Vagina (tissue), 2 donors: ENCODE data around the gene ZBTB7C. TPM values are rescaled to one million over a fixed set of nuclear protein-coding genes. Genes with fewer than 3 reads are reported as not detected.

ENCODE experiments used
- DNase-seq, 2 donors: peaks; one replicate each; pipeline ENCODE4 v3.0.0-alpha.2; 2017; ENCODE audit errors: extremely low spot score in 2 of 2
- H3K27ac ChIP-seq: fragments of 200-600 bp; sonication (generic); one replicate; pipeline ENCODE4 v1.5.1; 2019
- H3K27me3 ChIP-seq: fragments of 200-600 bp; sonication (generic); one replicate; pipeline ENCODE4 v1.5.1; 2019
- H3K36me3 ChIP-seq, 2 donors: fragments of 200-600 bp; sonication (generic); one replicate each; pipeline ENCODE4 v1.5.1; 2017 to 2019
- H3K4me1 ChIP-seq: fragments of 200-600 bp; sonication (generic); one replicate; pipeline ENCODE4 v1.5.1; 2019
- H3K4me3 ChIP-seq, 2 donors: fragments of 200-600 bp; sonication (generic); 1 replicate in 1 of 2; 2 replicates in 1 of 2; pipeline ENCODE4 v1.5.1; 2016 to 2019
- H3K9me3 ChIP-seq: fragments of 200-600 bp; sonication (generic); one replicate; pipeline ENCODE4 v1.5.1; 2019
- CTCF ChIP-seq, 3 experiments: fragments of 450-650 bp in 2 of 3; fragments of 200-600 bp in 1 of 3; sonication (generic) in 1 of 3; IDR thresholded peaks; one replicate each; pipeline ENCODE4 v1.5.1; 2017 to 2019; ENCODE audit warnings: antibody characterized with exemption in 3 of 3, mild to moderate bottlenecking in 2 of 3, moderate library complexity in 2 of 3
- POLR2A ChIP-seq, 2 donors: fragments of 450-650 bp; IDR thresholded peaks; one replicate each; pipeline ENCODE4 v1.6.1; 2017; ENCODE audit warnings: antibody characterized with exemption in 2 of 2, mild to moderate bottlenecking in 2 of 2, moderate library complexity in 2 of 2
- POLR2AphosphoS5 ChIP-seq, 2 donors: sonication (generic); formaldehyde crosslinking; IDR thresholded peaks; one replicate each; pipeline ENCODE4 v1.9.0; 2017; ENCODE audit warnings: antibody characterized with exemption in 2 of 2, mild to moderate bottlenecking in 2 of 2, low read depth in 1 of 2; ENCODE audit not compliant: insufficient read depth in 1 of 2
- intact Hi-C: fragments of 100-400 bp; cut with DNase I; formaldehyde crosslinking; loops from one replicate; pipeline ENCODE4 v1.15.1; 2023
- total RNA-seq: library from RNA; depleted of rRNA; stranded (reverse); fragments of >200 nt; gene quantifications from one replicate; pipeline ENCODE4 v1.2.3, GENCODE V29; 2016

ZBTB7C gene
- total RNA-seq, 1 donor from 2014 or later = 40.5 TPM

- no peaks in the 10 kb centered on the region for H3K36me3 ChIP-seq
- DNase-seq = peak; percentile 19 to 79
- no peak overlapping the region for H3K4me3 ChIP-seq
- intact Hi-C loops = no loop called here
- peaks cover 2% of the 10 kb centered on the region for H3K4me1 ChIP-seq
- TF ChIP-seq POLR2A (IDR thresholded peaks at IDR 0.05) (no peak), POLR2AphosphoS5 (IDR thresholded peaks at IDR 0.05; ENCODE audit: insufficient read depth in 1 of 2, low read depth in 1 of 2) (no peak), CTCF (IDR thresholded peaks at IDR 0.05) (no peak)
- no peaks in the 10 kb centered on the region for H3K9me3 ChIP-seq
- H3K27me3 ChIP-seq = no peaks in the 10 kb centered on the region
- no peak overlapping the region for H3K27ac ChIP-seq
These were observed 114.1 kb downstream of the ZBTB7C start for GRCh38 chr18:48294899-48295585.

GRCh38 chr18:48293954-48294898 is 115.0 kb downstream of the ZBTB7C start:
- intact Hi-C loops = no loop called here

GRCh38 chr18:48292782-48293424 is 116.3 kb downstream of the ZBTB7C start:
- no peaks in the 10 kb centered on the region for H3K4me1 ChIP-seq
- DNase-seq = peak in 1 of 2 donors; percentile 46
- H3K9me3 ChIP-seq = no peaks in the 10 kb centered on the region
- H3K27me3 ChIP-seq = no peaks in the 10 kb centered on the region
- TF ChIP-seq CTCF (IDR thresholded peaks at IDR 0.05) (no peak), POLR2AphosphoS5 (IDR thresholded peaks at IDR 0.05; ENCODE audit: insufficient read depth in 1 of 2, low read depth in 1 of 2) (no peak), POLR2A (IDR thresholded peaks at IDR 0.05) (no peak)
- H3K36me3 ChIP-seq = no peaks in the 10 kb centered on the region
- H3K27ac ChIP-seq = no peak overlapping the region
- intact Hi-C loops = no loop called here
- H3K4me3 ChIP-seq = no peak overlapping the region

More at GRCh38 chr18:48293954-48294898, 115.0 kb downstream of the ZBTB7C start:
- Histone ChIP-seq H3K27me3 (no peaks in the 10 kb centered on the region), H3K9me3 (no peaks in the 10 kb centered on the region), H3K36me3 (no peaks in the 10 kb centered on the region), H3K4me1 (no peaks in the 10 kb centered on the region), H3K27ac (no peak overlapping the region), H3K4me3 (no peak overlapping the region)
- peak; percentile 75 to 93 for DNase-seq
- TF ChIP-seq POLR2A (IDR thresholded peaks at IDR 0.05) (no peak), POLR2AphosphoS5 (IDR thresholded peaks at IDR 0.05; ENCODE audit: insufficient read depth in 1 of 2, low read depth in 1 of 2) (no peak), CTCF (IDR thresholded peaks at IDR 0.05) (no peak)

- H3K4me1 ChIP-seq = no peaks in the 10 kb centered on the region
- TF ChIP-seq POLR2AphosphoS5 (IDR thresholded peaks at IDR 0.05; ENCODE audit: insufficient read depth in 1 of 2, low read depth in 1 of 2) (no peak), CTCF (IDR thresholded peaks at IDR 0.05) (no peak), POLR2A (IDR thresholded peaks at IDR 0.05) (no peak)
- DNase-seq = peak in 1 of 2 donors; percentile 46
- no peak overlapping the region for H3K4me3 ChIP-seq
- intact Hi-C loops = no loop called here
- H3K27ac ChIP-seq = no peak overlapping the region
- H3K27me3 ChIP-seq = no peaks in the 10 kb centered on the region
- no peaks in the 10 kb centered on the region for H3K9me3 ChIP-seq
- no peaks in the 10 kb centered on the region for H3K36me3 ChIP-seq
These were observed 117.0 kb downstream of the ZBTB7C start for GRCh38 chr18:48292229-48292628.
